Astrocyte (in vitro differentiated cells and primary cell): ENCODE measurements around the gene KCNN4. TPM values are rescaled to one million over a fixed set of nuclear protein-coding genes. Genes with fewer than 3 reads are reported as not detected.
A peak's percentile ranks its signal among the peaks of the same experiment; 100 is the strongest.

ENCODE experiments used
- DNase-seq: peaks from one replicate; pipeline ENCODE4 v3.0.0-alpha.2; 2010; ENCODE audit warnings: low read depth
- FAIRE-seq: peaks from 2 replicates; lab custom pipeline; 2011; peaks lifted over from hg19 to GRCh38; lab: Jason Lieb, UNC
- H2AFZ ChIP-seq: 2 replicates; pipeline ENCODE4 v1.6.0; 2012; ENCODE audit warnings: low read depth, low read length, inconsistent platforms
- H3K27ac ChIP-seq: 2 replicates; pipeline ENCODE4 v1.5.1; 2011; ENCODE audit warnings: low read depth, low read length, inconsistent platforms
- H3K27me3 ChIP-seq: 2 replicates; pipeline ENCODE4 v1.6.0; 2011; ENCODE audit warnings: low read length, inconsistent platforms; ENCODE audit not compliant: insufficient read depth
- H3K36me3 ChIP-seq: 2 replicates; pipeline ENCODE4 v1.5.1; 2011; ENCODE audit warnings: low read length, inconsistent platforms; ENCODE audit not compliant: insufficient read depth
- H3K4me1 ChIP-seq: 2 replicates; pipeline ENCODE4 v1.5.1; 2011; ENCODE audit warnings: low read length, inconsistent platforms; ENCODE audit not compliant: insufficient read depth
- H3K4me2 ChIP-seq: 2 replicates; pipeline ENCODE4 v1.6.0; 2012; ENCODE audit warnings: low read length, inconsistent platforms
- H3K4me3 ChIP-seq: 2 replicates; pipeline ENCODE4 v1.5.1; 2011; ENCODE audit warnings: low read depth, mild to moderate bottlenecking, low read length, inconsistent platforms; ENCODE audit not compliant: insufficient read depth
- H3K79me2 ChIP-seq: 2 replicates; pipeline ENCODE4 v1.6.0; 2012; ENCODE audit warnings: mild to moderate bottlenecking, low read length, inconsistent platforms; ENCODE audit not compliant: insufficient read depth
- H3K9ac ChIP-seq: 2 replicates; pipeline ENCODE4 v1.6.0; 2012; ENCODE audit warnings: mild to moderate bottlenecking, low read length, inconsistent platforms
- H3K9me3 ChIP-seq: 2 replicates; pipeline ENCODE4 v1.5.1; 2012; ENCODE audit warnings: low read depth, mild to moderate bottlenecking, low read length, inconsistent platforms; ENCODE audit not compliant: insufficient read depth
- H4K20me1 ChIP-seq: 2 replicates; pipeline ENCODE4 v1.6.0; 2012; ENCODE audit warnings: low read length, inconsistent platforms; ENCODE audit not compliant: insufficient read depth
- H3K27ac Mint-ChIP-seq: one replicate; pipeline ENCODE4 v1.8.0; 2021; ENCODE audit warnings: mild to moderate bottlenecking, mixed read lengths; ENCODE audit not compliant: unreplicated experiment
- H3K27me3 Mint-ChIP-seq: one replicate; pipeline ENCODE4 v1.8.0; 2021; ENCODE audit warnings: low read depth, mixed read lengths; ENCODE audit not compliant: unreplicated experiment
- H3K36me3 Mint-ChIP-seq: one replicate; pipeline ENCODE4 v1.8.0; 2021; ENCODE audit warnings: low read depth, mixed read lengths; ENCODE audit not compliant: unreplicated experiment
- H3K4me1 Mint-ChIP-seq: one replicate; pipeline ENCODE4 v1.8.0; 2021; ENCODE audit warnings: low read depth, mixed read lengths; ENCODE audit not compliant: unreplicated experiment
- H3K4me3 Mint-ChIP-seq: one replicate; pipeline ENCODE4 v1.8.0; 2021; ENCODE audit warnings: mild to moderate bottlenecking, moderate library complexity, mixed read lengths; ENCODE audit not compliant: unreplicated experiment
- H3K9me3 Mint-ChIP-seq: one replicate; pipeline ENCODE4 v1.8.0; 2021; ENCODE audit warnings: mild to moderate bottlenecking, mixed read lengths; ENCODE audit not compliant: unreplicated experiment
- EZH2 ChIP-seq: IDR thresholded peaks from 2 replicates; pipeline ENCODE4 v1.6.1; 2012; ENCODE audit warnings: mild to moderate bottlenecking, low read length, inconsistent platforms; ENCODE audit not compliant: insufficient read depth
- total RNA-seq: library from RNA; stranded (reverse); gene quantifications from 2 replicates; pipeline ENCODE4 v1.2.1, GENCODE V29; 2021
- TF ChIP-seq, protein P1 (sequence below): IDR thresholded peaks from 2 replicates; pipeline ENCODE4 v1.5.1; 2011; ENCODE audit warnings: low read depth, mild to moderate bottlenecking, inconsistent platforms, low read length, moderate library complexity; ENCODE audit not compliant: insufficient read depth

The KCNN4 gene
- total RNA-seq, 1 donor from 2014 or later = 3.6 TPM

DNA sequence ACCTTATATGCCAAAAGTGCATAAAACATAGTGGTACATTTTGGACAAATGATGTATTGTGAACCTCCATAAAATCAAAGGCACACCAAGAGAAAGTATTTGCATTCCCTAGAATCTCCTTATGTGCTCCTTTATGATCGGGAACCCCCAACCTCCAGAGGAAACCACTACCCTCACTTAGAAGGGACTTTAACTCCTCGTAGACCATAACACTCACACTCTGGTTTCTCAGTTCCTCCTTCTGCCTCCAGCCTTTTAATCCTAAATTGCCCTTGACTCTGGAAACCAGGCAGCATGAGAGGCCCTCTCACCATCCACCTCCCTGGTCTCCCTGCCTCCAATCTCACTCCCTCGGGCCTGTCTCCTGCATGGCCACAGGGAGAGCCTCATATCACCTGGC, 9.8 kb upstream of the KCNN4 start:
- Histone ChIP-seq H3K36me3 (no peaks in the 10 kb centered on the region), H3K79me2 (no peaks in the 10 kb centered on the region), H3K4me2 (no peak overlapping the region), H4K20me1 (no peaks in the 10 kb centered on the region), H3K27me3 (peaks cover 11% of the 10 kb centered on the region), H3K4me3 (no peak overlapping the region), H3K9me3 (no peaks in the 10 kb centered on the region), H3K27ac (no peak overlapping the region), H3K9ac (no peak overlapping the region), H2AFZ (no peak overlapping the region), H3K4me1 (no peaks in the 10 kb centered on the region)
- Mint-ChIP-seq H3K27ac (no peak overlapping the region), H3K9me3 (peaks cover under 1% of the 10 kb centered on the region), H3K4me3 (no peak overlapping the region), H3K36me3 (no peaks in the 10 kb centered on the region), H3K27me3 (peaks cover 35% of the 10 kb centered on the region), H3K4me1 (no peaks in the 10 kb centered on the region)
- no peak for TF ChIP-seq EZH2
- TF ChIP-seq, protein P1, sequence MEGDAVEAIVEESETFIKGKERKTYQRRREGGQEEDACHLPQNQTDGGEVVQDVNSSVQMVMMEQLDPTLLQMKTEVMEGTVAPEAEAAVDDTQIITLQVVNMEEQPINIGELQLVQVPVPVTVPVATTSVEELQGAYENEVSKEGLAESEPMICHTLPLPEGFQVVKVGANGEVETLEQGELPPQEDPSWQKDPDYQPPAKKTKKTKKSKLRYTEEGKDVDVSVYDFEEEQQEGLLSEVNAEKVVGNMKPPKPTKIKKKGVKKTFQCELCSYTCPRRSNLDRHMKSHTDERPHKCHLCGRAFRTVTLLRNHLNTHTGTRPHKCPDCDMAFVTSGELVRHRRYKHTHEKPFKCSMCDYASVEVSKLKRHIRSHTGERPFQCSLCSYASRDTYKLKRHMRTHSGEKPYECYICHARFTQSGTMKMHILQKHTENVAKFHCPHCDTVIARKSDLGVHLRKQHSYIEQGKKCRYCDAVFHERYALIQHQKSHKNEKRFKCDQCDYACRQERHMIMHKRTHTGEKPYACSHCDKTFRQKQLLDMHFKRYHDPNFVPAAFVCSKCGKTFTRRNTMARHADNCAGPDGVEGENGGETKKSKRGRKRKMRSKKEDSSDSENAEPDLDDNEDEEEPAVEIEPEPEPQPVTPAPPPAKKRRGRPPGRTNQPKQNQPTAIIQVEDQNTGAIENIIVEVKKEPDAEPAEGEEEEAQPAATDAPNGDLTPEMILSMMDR = no peak
- FAIRE-seq (no peak), DNase-seq (no peak)

- H3K27me3 ChIP-seq = peaks cover 8% of the 10 kb centered on the region
- no peaks in the 10 kb centered on the region for H3K9me3 ChIP-seq
- no peak overlapping the region for H3K4me2 ChIP-seq
- DNase-seq = peak; percentile 29
- H3K36me3 ChIP-seq = no peaks in the 10 kb centered on the region
- peak; percentile 47 for FAIRE-seq
- no peaks in the 10 kb centered on the region for H3K79me2 ChIP-seq
- Mint-ChIP-seq H3K27me3 (peaks cover 30% of the 10 kb centered on the region), H3K27ac (no peak overlapping the region), H3K9me3 (peaks cover 2% of the 10 kb centered on the region), H3K4me3 (no peak overlapping the region), H3K36me3 (no peaks in the 10 kb centered on the region), H3K4me1 (peaks cover 11% of the 10 kb centered on the region)
- no peak overlapping the region for H3K4me3 ChIP-seq
- H2AFZ ChIP-seq = no peak overlapping the region
- peaks cover 14% of the 10 kb centered on the region for H3K4me1 ChIP-seq
- no peaks in the 10 kb centered on the region for H4K20me1 ChIP-seq
- H3K27ac ChIP-seq = no peak overlapping the region
- H3K9ac ChIP-seq = no peak overlapping the region
- TF ChIP-seq, protein P1 = no peak
- TF ChIP-seq EZH2 = no peak
These were observed 8.3 kb upstream of the KCNN4 start for GRCh38 chr19:43789029-43789428.

GRCh38 chr19:43786665-43787064, 5.9 kb upstream of the KCNN4 start:
- Histone ChIP-seq H3K9ac (no peak overlapping the region), H3K4me3 (no peak overlapping the region), H4K20me1 (no peaks in the 10 kb centered on the region), H3K4me1 (peaks cover 17% of the 10 kb centered on the region), H3K27me3 (peaks cover 3% of the 10 kb centered on the region), H3K4me2 (no peak overlapping the region), H3K27ac (no peak overlapping the region), H3K79me2 (no peaks in the 10 kb centered on the region), H3K9me3 (no peaks in the 10 kb centered on the region), H2AFZ (no peak overlapping the region), H3K36me3 (no peaks in the 10 kb centered on the region)
- no peak for TF ChIP-seq EZH2
- TF ChIP-seq, protein P1 = no peak
- DNase-seq (no peak), FAIRE-seq (no peak)
- no peak overlapping the region for H3K4me3 Mint-ChIP-seq
- H3K36me3 Mint-ChIP-seq = no peaks in the 10 kb centered on the region
- peak overlapping the region; percentile 26 for H3K27ac Mint-ChIP-seq
- H3K4me1 Mint-ChIP-seq = peaks cover 20% of the 10 kb centered on the region
- peaks cover 2% of the 10 kb centered on the region for H3K9me3 Mint-ChIP-seq
- peaks cover 21% of the 10 kb centered on the region for H3K27me3 Mint-ChIP-seq
